ENCODE results near the gene HS6ST3. TPM values are rescaled to one million over a fixed set of nuclear protein-coding genes. Genes with fewer than 3 reads are reported as not detected.

HS6ST3 gene
- total and polyA plus RNA-seq, 2 donors (not counting 1 experiment from before 2014, with no cell fraction given): not detected

DNA sequence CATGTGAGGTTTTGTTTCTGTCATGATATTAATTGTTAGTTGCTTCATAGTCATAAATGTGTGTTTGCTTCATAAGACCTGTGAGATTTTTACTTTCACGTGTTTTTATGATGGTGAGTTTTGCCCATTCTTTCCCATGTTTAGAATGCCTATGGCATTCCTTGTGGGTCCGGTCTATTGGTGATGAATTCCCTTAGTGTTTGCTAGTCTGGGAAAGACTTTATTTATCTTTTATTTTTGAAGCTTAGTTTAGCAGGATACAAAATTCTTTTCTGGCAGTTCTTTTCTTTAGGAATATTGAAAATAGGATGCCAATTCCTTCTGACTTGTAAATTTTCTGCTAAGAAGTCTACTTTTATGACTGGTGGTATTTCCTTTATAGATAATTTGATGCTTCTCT, 571.7 kb downstream of the HS6ST3 start:
- Histone ChIP-seq H2AFZ (ENCODE audit: low read length) (no peak overlapping the region), H3K79me2 (ENCODE audit: control insufficient read depth, insufficient read depth, low read length) (no peaks in the 10 kb centered on the region), H3K36me3 (ENCODE audit: control insufficient read depth, insufficient read depth, low read length) (no peaks in the 10 kb centered on the region), H3K27me3 (ENCODE audit: control insufficient read depth, insufficient read depth, low read length) (no peaks in the 10 kb centered on the region), H3K4me3 (replicated peaks in 1 of 4; ENCODE audit: control extremely low read depth in 1 of 4, insufficient read depth in 1 of 4, low read depth in 3 of 4, low read length in 4 of 4) (no peak overlapping the region), H3K9ac (ENCODE audit: insufficient read depth, low read length) (no peak overlapping the region), H3K27ac (ENCODE audit: insufficient read depth, low read length) (no peak overlapping the region), H3K4me1 (ENCODE audit: control insufficient read depth, extremely low read depth, insufficient read depth, low read length) (no peaks in the 10 kb centered on the region), H4K20me1 (ENCODE audit: control insufficient read depth, extremely low read depth, insufficient read depth, low read length) (no peaks in the 10 kb centered on the region), H3K4me2 (ENCODE audit: extremely low read depth, insufficient read depth, low read length) (no peak overlapping the region), H3K9me3 (ENCODE audit: control insufficient read depth, insufficient read depth, low read depth, low read length) (no peaks in the 10 kb centered on the region)
- TF ChIP-seq EZH2 (IDR thresholded peaks at IDR 0.05; ENCODE audit: low read length, missing control alignments): no peak
- TF ChIP-seq, protein P1, sequence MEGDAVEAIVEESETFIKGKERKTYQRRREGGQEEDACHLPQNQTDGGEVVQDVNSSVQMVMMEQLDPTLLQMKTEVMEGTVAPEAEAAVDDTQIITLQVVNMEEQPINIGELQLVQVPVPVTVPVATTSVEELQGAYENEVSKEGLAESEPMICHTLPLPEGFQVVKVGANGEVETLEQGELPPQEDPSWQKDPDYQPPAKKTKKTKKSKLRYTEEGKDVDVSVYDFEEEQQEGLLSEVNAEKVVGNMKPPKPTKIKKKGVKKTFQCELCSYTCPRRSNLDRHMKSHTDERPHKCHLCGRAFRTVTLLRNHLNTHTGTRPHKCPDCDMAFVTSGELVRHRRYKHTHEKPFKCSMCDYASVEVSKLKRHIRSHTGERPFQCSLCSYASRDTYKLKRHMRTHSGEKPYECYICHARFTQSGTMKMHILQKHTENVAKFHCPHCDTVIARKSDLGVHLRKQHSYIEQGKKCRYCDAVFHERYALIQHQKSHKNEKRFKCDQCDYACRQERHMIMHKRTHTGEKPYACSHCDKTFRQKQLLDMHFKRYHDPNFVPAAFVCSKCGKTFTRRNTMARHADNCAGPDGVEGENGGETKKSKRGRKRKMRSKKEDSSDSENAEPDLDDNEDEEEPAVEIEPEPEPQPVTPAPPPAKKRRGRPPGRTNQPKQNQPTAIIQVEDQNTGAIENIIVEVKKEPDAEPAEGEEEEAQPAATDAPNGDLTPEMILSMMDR (conservative IDR thresholded peaks at IDR 0.05 in 1 of 2, IDR thresholded peaks at IDR 0.05 in 1 of 2; ENCODE audit: low read depth in 1 of 2, low read length in 2 of 2): no peak
- no peak for DNase-seq (ENCODE audit: low read depth in 2 of 2)

DNA sequence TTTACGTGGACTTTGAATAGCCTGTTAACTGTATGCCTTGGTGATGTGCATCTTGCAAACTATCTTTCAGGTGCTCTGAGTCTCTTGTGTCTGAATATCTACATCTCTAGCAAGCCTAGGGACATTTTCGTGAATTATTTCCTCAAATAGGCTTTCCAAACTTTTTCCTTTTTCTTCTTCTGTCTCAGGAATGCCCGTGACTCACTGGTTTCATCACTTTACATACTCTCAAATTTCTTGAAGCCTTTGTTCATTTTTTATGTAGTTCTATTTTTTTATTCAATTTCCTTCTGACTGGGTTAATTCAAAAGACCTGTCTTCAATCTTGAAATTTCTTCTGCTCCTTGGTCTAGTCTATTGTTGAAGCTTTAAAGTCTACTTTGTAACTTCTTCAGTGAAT, 572.1 kb downstream of the HS6ST3 start:
- Histone ChIP-seq H3K36me3 (ENCODE audit: control insufficient read depth, insufficient read depth, low read length) (no peaks in the 10 kb centered on the region), H3K4me1 (ENCODE audit: control insufficient read depth, extremely low read depth, insufficient read depth, low read length) (no peaks in the 10 kb centered on the region), H3K4me3 (replicated peaks in 1 of 4; ENCODE audit: control extremely low read depth in 1 of 4, insufficient read depth in 1 of 4, low read depth in 3 of 4, low read length in 4 of 4) (no peak overlapping the region), H3K79me2 (ENCODE audit: control insufficient read depth, insufficient read depth, low read length) (no peaks in the 10 kb centered on the region), H3K27me3 (ENCODE audit: control insufficient read depth, insufficient read depth, low read length) (no peaks in the 10 kb centered on the region), H3K27ac (ENCODE audit: insufficient read depth, low read length) (no peak overlapping the region), H3K9ac (ENCODE audit: insufficient read depth, low read length) (no peak overlapping the region), H2AFZ (ENCODE audit: low read length) (no peak overlapping the region), H3K9me3 (ENCODE audit: control insufficient read depth, insufficient read depth, low read depth, low read length) (no peaks in the 10 kb centered on the region), H3K4me2 (ENCODE audit: extremely low read depth, insufficient read depth, low read length) (no peak overlapping the region), H4K20me1 (ENCODE audit: control insufficient read depth, extremely low read depth, insufficient read depth, low read length) (no peaks in the 10 kb centered on the region)
- peak in 1 of 2 donors; percentile 32 for DNase-seq (ENCODE audit: low read depth in 2 of 2)
- TF ChIP-seq, protein P1 (conservative IDR thresholded peaks at IDR 0.05 in 1 of 2, IDR thresholded peaks at IDR 0.05 in 1 of 2; ENCODE audit: low read depth in 1 of 2, low read length in 2 of 2): no peak
- TF ChIP-seq EZH2 (IDR thresholded peaks at IDR 0.05; ENCODE audit: low read length, missing control alignments): no peak

DNA sequence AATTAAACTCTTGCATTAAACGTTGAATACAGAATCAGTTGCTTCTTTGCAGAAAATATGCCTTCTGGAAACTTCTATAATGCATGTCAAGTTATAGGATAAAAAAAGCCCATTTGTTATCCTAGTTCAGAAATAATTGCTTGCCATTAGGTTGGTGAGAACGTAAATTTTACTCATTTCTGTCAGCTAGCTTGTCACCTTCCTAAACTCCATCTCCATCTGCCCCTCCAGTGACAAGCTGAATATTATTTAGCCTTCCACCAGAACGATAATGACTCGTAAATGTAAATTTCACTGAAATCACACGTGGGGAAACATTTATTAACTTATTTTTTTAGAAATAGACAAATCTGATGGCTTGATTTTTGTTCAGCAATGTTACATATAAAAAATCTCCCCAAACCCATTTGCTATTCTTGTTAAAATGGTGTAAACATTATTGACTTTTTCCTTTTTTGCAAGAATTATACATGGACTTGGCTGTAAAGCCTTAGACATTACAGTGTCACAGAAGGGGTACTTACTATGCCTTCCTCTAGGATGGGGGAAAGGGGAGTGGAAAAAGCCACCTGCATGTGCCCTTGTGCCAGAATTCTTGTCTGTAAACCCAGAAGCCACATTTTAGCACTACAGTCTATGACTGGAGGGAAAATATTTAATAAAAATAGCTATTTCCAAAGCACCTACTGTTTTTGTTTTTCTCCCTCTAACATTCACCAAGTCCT, 577.5 kb downstream of the HS6ST3 start:
- H3K4me3 ChIP-seq (replicated peaks in 1 of 4; ENCODE audit: control extremely low read depth in 1 of 4, insufficient read depth in 1 of 4, low read depth in 3 of 4, low read length in 4 of 4): no peak overlapping the region
- no peak overlapping the region for H3K27ac ChIP-seq (ENCODE audit: insufficient read depth, low read length)
- no peaks in the 10 kb centered on the region for H3K4me1 ChIP-seq (ENCODE audit: control insufficient read depth, extremely low read depth, insufficient read depth, low read length)
- H2AFZ ChIP-seq (ENCODE audit: low read length): no peak overlapping the region
- no peak overlapping the region for H3K4me2 ChIP-seq (ENCODE audit: extremely low read depth, insufficient read depth, low read length)
- no peaks in the 10 kb centered on the region for H4K20me1 ChIP-seq (ENCODE audit: control insufficient read depth, extremely low read depth, insufficient read depth, low read length)
- no peaks in the 10 kb centered on the region for H3K9me3 ChIP-seq (ENCODE audit: control insufficient read depth, insufficient read depth, low read depth, low read length)
- H3K79me2 ChIP-seq (ENCODE audit: control insufficient read depth, insufficient read depth, low read length): no peaks in the 10 kb centered on the region
- H3K36me3 ChIP-seq (ENCODE audit: control insufficient read depth, insufficient read depth, low read length): no peaks in the 10 kb centered on the region
- H3K27me3 ChIP-seq (ENCODE audit: control insufficient read depth, insufficient read depth, low read length): no peaks in the 10 kb centered on the region
- no peak for DNase-seq (ENCODE audit: low read depth in 2 of 2)
- no peak overlapping the region for H3K9ac ChIP-seq (ENCODE audit: insufficient read depth, low read length)
- TF ChIP-seq, protein P1 (conservative IDR thresholded peaks at IDR 0.05 in 1 of 2, IDR thresholded peaks at IDR 0.05 in 1 of 2; ENCODE audit: low read depth in 1 of 2, low read length in 2 of 2): no peak
- TF ChIP-seq EZH2 (IDR thresholded peaks at IDR 0.05; ENCODE audit: low read length, missing control alignments): no peak
